GM19468 (cell line): ENCODE measurements around the gene ATP2C2.

Experiments
- ATAC-seq: cut with Tn5 transposase; IDR thresholded peaks from one replicate; pipeline ENCODE4 v1.9.1; 2021; ENCODE audit warnings: mild to moderate bottlenecking, moderate library complexity, moderate number of reproducible peaks; ENCODE audit not compliant: unreplicated experiment; ENCODE audit errors: extremely low read depth

The ATP2C2 gene

GRCh38 chr16:84362471-84362941, 5.8 kb upstream of the ATP2C2 start:
- ATAC-seq: no peak

- ATAC-seq: no peak
Measured at GRCh38 chr16:84366208-84366607, 2.1 kb upstream of the ATP2C2 start.

GRCh38 chr16:84367297-84367680, 1.0 kb upstream of the ATP2C2 start:
- no peak for ATAC-seq

GRCh38 chr16:84367750-84368307, 509 bp upstream of the ATP2C2 start:
- ATAC-seq: no peak

GRCh38 chr16:84369105-84369504, 767 bp downstream of the ATP2C2 start:
- ATAC-seq: no peak

GRCh38 chr16:84369938-84370627, 1.7 kb downstream of the ATP2C2 start:
- no peak for ATAC-seq

GRCh38 chr16:84370723-84371552, 2.6 kb downstream of the ATP2C2 start:
- ATAC-seq: no peak

- no peak for ATAC-seq
Measured at GRCh38 chr16:84371553-84371865, 3.2 kb downstream of the ATP2C2 start.

- no peak for ATAC-seq
Measured at GRCh38 chr16:84373907-84374489, 5.7 kb downstream of the ATP2C2 start.

GRCh38 chr16:84378099-84378498, 9.8 kb downstream of the ATP2C2 start:
- ATAC-seq: no peak

GRCh38 chr16:84378567-84378966, 10.2 kb downstream of the ATP2C2 start:
- ATAC-seq: no peak

- ATAC-seq: no peak
Measured at GRCh38 chr16:84379008-84379708, 10.8 kb downstream of the ATP2C2 start.

GRCh38 chr16:84379709-84380362, 11.5 kb downstream of the ATP2C2 start:
- ATAC-seq: no peak

GRCh38 chr16:84380405-84380804, 12.1 kb downstream of the ATP2C2 start:
- no peak for ATAC-seq

- ATAC-seq: no peak
Measured at GRCh38 chr16:84382396-84382795, 14.1 kb downstream of the ATP2C2 start.

- ATAC-seq: no peak
Measured at GRCh38 chr16:84383106-84383505, 14.8 kb downstream of the ATP2C2 start.

GRCh38 chr16:84386047-84386446, 17.7 kb downstream of the ATP2C2 start:
- ATAC-seq: no peak

GRCh38 chr16:84387021-84387420, 18.7 kb downstream of the ATP2C2 start:
- no peak for ATAC-seq

- no peak for ATAC-seq
Measured at GRCh38 chr16:84390131-84390785, 21.9 kb downstream of the ATP2C2 start.
